Vagina (tissue), 2 donors: Measurements from ENCODE around the gene TRAPPC1.

Experiments used
- CTCF ChIP-seq, 3 experiments: fragments of 450-650 bp in 2 of 3; fragments of 200-600 bp in 1 of 3; sonication (generic) in 1 of 3; IDR thresholded peaks; one replicate each; pipeline ENCODE4 v1.5.1; 2017 to 2019; ENCODE audit warnings: antibody characterized with exemption in 3 of 3, mild to moderate bottlenecking in 2 of 3, moderate library complexity in 2 of 3
- POLR2A ChIP-seq, 2 donors: fragments of 450-650 bp; IDR thresholded peaks; one replicate each; pipeline ENCODE4 v1.6.1; 2017; ENCODE audit warnings: antibody characterized with exemption in 2 of 2, mild to moderate bottlenecking in 2 of 2, moderate library complexity in 2 of 2

GRCh38 chr17:7910281-7910680 lies 21.5 kb downstream of the TRAPPC1 start:
- TF ChIP-seq CTCF (IDR thresholded peaks at IDR 0.05) (no peak), POLR2A (IDR thresholded peaks at IDR 0.05) (no peak)
